GM12878 (cell line): Measurements from ENCODE around the gene ATXN7L1. TPM values are rescaled to one million over a fixed set of nuclear protein-coding genes. Genes with fewer than 3 reads are reported as not detected.

Experiments used
- ATAC-seq: fragments of 200-7000 bp; cut with Tn5 transposase; 3 replicates; pipeline ENCODE4 v1.9.1; 2020; ENCODE audit warnings: mild to moderate bottlenecking, moderate library complexity
- BruUV-seq: library from RNA; stranded (reverse); fragments of 400-500 nt; replicated peaks from 2 replicates; lab custom pipeline; 2021; lab: Mats Ljungman, UMichigan
- CTCF ChIA-PET: fragments of 300-600 bp; sonication (Branson Sonifier 250); formaldehyde crosslinking; extraction: SDS; loops from one replicate; lab custom pipeline; 2021; ENCODE audit warnings: inconsistent platforms; lab: Yijun Ruan, JAX
- POLR2A ChIA-PET: fragments of 350-600 bp; formaldehyde crosslinking; extraction: SDS; loops from one replicate; lab custom pipeline; 2021; ENCODE audit warnings: inconsistent platforms; lab: Charles Lee
- RAD21 ChIA-PET: fragments of 300-600 bp; sonication (Branson Sonifier 250); formaldehyde crosslinking; loops from one replicate; lab custom pipeline; 2023; ENCODE audit warnings: antibody characterized with exemption; ENCODE audit not compliant: unreplicated experiment; lab: Charles Lee
- SMC1A ChIA-PET: fragments of 300-600 bp; sonication (Branson Sonifier 250); formaldehyde crosslinking; loops from one replicate; lab custom pipeline; 2023; ENCODE audit not compliant: unreplicated experiment, uncharacterized antibody; lab: Charles Lee
- DNase-seq: peaks from one replicate; pipeline ENCODE4 v3.0.0-alpha.2; 2011; ENCODE audit warnings: low read depth, low spot score
- FAIRE-seq: peaks from 3 replicates; lab custom pipeline; 2011; peaks lifted over from hg19 to GRCh38; lab: Jason Lieb, UNC
- H2AFZ ChIP-seq: 2 replicates; pipeline ENCODE4 v1.6.0; 2011; ENCODE audit warnings: low read depth, low read length, control low read depth; ENCODE audit not compliant: control insufficient read depth
- H3K27ac ChIP-seq: 2 replicates; pipeline ENCODE4 v1.5.1; 2011; ENCODE audit warnings: control low read depth; ENCODE audit not compliant: control insufficient read depth, insufficient read depth
- H3K27me3 ChIP-seq, 2 experiments: replicated peaks in 1 of 2; 2 replicates each; pipeline versions ENCODE4 v1.6.0 to v1.6.1; 2011; ENCODE audit warnings: low read length in 1 of 2; ENCODE audit not compliant: control insufficient read depth in 2 of 2, insufficient read depth in 2 of 2
- H3K36me3 ChIP-seq, 2 experiments: 2 replicates each; pipeline ENCODE4 v1.5.1; 2011; ENCODE audit warnings: low read length in 1 of 2; ENCODE audit not compliant: control insufficient read depth in 2 of 2, insufficient read depth in 2 of 2
- H3K4me1 ChIP-seq: 2 replicates; pipeline ENCODE4 v1.6.1; 2011; ENCODE audit warnings: mild to moderate bottlenecking, low read length, moderate library complexity, mixed read lengths; ENCODE audit not compliant: control insufficient read depth, insufficient read depth
- H3K4me2 ChIP-seq: 2 replicates; pipeline ENCODE4 v1.6.0; 2011; ENCODE audit warnings: control low read depth; ENCODE audit not compliant: control insufficient read depth, insufficient read depth
- H3K4me3 ChIP-seq: fragments of 200-600 bp; sonication (generic); 2 replicates; pipeline ENCODE4 v1.5.1; 2016
- H3K79me2 ChIP-seq: 2 replicates; pipeline ENCODE4 v1.6.0; 2011; ENCODE audit warnings: low read length; ENCODE audit not compliant: control insufficient read depth, insufficient read depth
- H3K9ac ChIP-seq: 2 replicates; pipeline ENCODE4 v1.8.0; 2011; ENCODE audit warnings: low read length, control low read depth, mixed read lengths; ENCODE audit not compliant: control insufficient read depth, insufficient read depth
- H3K9me3 ChIP-seq: replicated peaks from 3 replicates; pipeline ENCODE4 v1.5.1; 2011; ENCODE audit warnings: mild to moderate bottlenecking, low read length; ENCODE audit not compliant: control insufficient read depth, insufficient read depth
- H4K20me1 ChIP-seq: 2 replicates; pipeline ENCODE4 v1.6.0; 2011; ENCODE audit not compliant: control insufficient read depth, insufficient read depth
- BHLHE40 ChIP-seq, 2 experiments: fragments of 450-650 bp in 1 of 2; IDR thresholded peaks; 2 replicates each; pipeline ENCODE4 v1.6.1; 2011 to 2017; ENCODE audit warnings: low read depth in 2 of 2, borderline replicate concordance in 1 of 2, improper control_type of control experiment in 1 of 2, low read length in 1 of 2, mild to moderate bottlenecking in 1 of 2
- E4F1 ChIP-seq: fragments of 450-650 bp; IDR thresholded peaks from 2 replicates; pipeline ENCODE4 v1.6.1; 2018; ENCODE audit warnings: borderline replicate concordance, mild to moderate bottlenecking; ENCODE audit not compliant: partially characterized antibody
- FOXK2 ChIP-seq: fragments of 450-650 bp; IDR thresholded peaks from 2 replicates; pipeline ENCODE4 v1.6.1; 2017; ENCODE audit warnings: mild to moderate bottlenecking, moderate library complexity
- GATAD2B ChIP-seq: fragments of 450-650 bp; conservative IDR thresholded peaks from 2 replicates; pipeline ENCODE4 v1.6.1; 2017; ENCODE audit warnings: low read depth, mild to moderate bottlenecking, moderate library complexity
- IKZF2 ChIP-seq, 2 experiments: fragments of 450-650 bp; IDR thresholded peaks; 2 replicates each; pipeline ENCODE4 v1.6.1; 2017; ENCODE audit warnings: mild to moderate bottlenecking in 2 of 2, moderate library complexity in 2 of 2
- LARP7 ChIP-seq: fragments of 450-650 bp; IDR thresholded peaks from 2 replicates; pipeline ENCODE4 v1.6.1; 2017; ENCODE audit warnings: mild to moderate bottlenecking
- MEF2B ChIP-seq: fragments of 450-650 bp; IDR thresholded peaks from 2 replicates; pipeline ENCODE4 v1.6.1; 2018; ENCODE audit warnings: mild to moderate bottlenecking, moderate library complexity; ENCODE audit not compliant: partially characterized antibody, poor library complexity, severe bottlenecking
- MLLT1 ChIP-seq: fragments of 450-650 bp; IDR thresholded peaks from 2 replicates; pipeline ENCODE4 v1.6.1; 2016; ENCODE audit warnings: mild to moderate bottlenecking
- MTA2 ChIP-seq: fragments of 450-650 bp; IDR thresholded peaks from 2 replicates; pipeline ENCODE4 v1.6.1; 2016; ENCODE audit warnings: low read depth, mild to moderate bottlenecking, moderate library complexity
- RELB ChIP-seq: fragments of 450-650 bp; IDR thresholded peaks from 2 replicates; pipeline ENCODE4 v1.6.1; 2017; ENCODE audit warnings: low read depth, mild to moderate bottlenecking, moderate library complexity
- ZNF207 ChIP-seq: fragments of 450-650 bp; IDR thresholded peaks from 2 replicates; pipeline ENCODE4 v1.6.1; 2014; ENCODE audit warnings: antibody characterized with exemption, mild to moderate bottlenecking, borderline replicate concordance
- ZNF592 ChIP-seq: fragments of 450-650 bp; IDR thresholded peaks from 2 replicates; pipeline ENCODE4 v1.6.1; 2017; ENCODE audit warnings: mild to moderate bottlenecking, moderate library complexity
- WGBS: methylation state at CpG from one replicate; pipeline ENCODE4 v1.1.6; 2016; ENCODE audit warnings: low lambda C conversion rate; ENCODE audit not compliant: insufficient replicate concordance, insufficient coverage; ENCODE audit errors: missing lambda C conversion rate; 5-methylcytosine and 5-hydroxymethylcytosine counted together
- in situ Hi-C: fragments of 300-500 bp; cut with MboI; formaldehyde crosslinking; loops from 9 replicates; pipeline ENCODE4 v1.14.3; 2018; ENCODE audit warnings: mixed read lengths
- intact Hi-C: fragments of 100-400 bp; cut with micrococcal nuclease; formaldehyde crosslinking; loops from one replicate; pipeline ENCODE4 v1.14.2; 2022; ENCODE audit not compliant: unreplicated experiment
- polyA plus RNA-seq, 11 experiments: library from polyadenylated mRNA; depleted of rRNA in 4 of 11; unstranded in 6 of 11; stranded (reverse) in 5 of 11; fragments of >200 nt; fragmentation: Nextera tagmentation in 4 of 11; fragmentation: Illumina TruSeq in 1 of 11; extraction: Ambion mirVana in 4 of 11; extraction: Trizol in 1 of 11; gene quantifications; 1 replicate in 1 of 11; 2 replicates in 10 of 11; pipeline versions ENCODE4 v1.2.1 to v1.2.3, GENCODE V29; 2011 to 2016; ENCODE audit warnings: inconsistent platforms in 2 of 11, missing spikeins in 2 of 11, low read depth in 1 of 11
- total RNA-seq, 4 experiments: library from RNA; depleted of rRNA in 3 of 4; stranded (reverse); fragments of >200 nt in 3 of 4; fragmentation: Illumina TruSeq in 1 of 4; extraction: Trizol in 1 of 4; gene quantifications; 2 replicates each; pipeline versions ENCODE4 v1.2.1 to v1.2.3, GENCODE V29; 2013 to 2021

ATXN7L1 gene
- total and polyA plus RNA-seq, 10 of the 15 experiments (the other 5 are each of a cell fraction or from before 2014, with no cell fraction given), result 0.40 to 2.9 (median 1.2) TPM

- Histone ChIP-seq H3K36me3 (no peaks in the 10 kb centered on the region), H3K27me3 (peaks cover 0 to 3% of the 10 kb centered on the region in 2 experiments; a peak in 1 of 4 replicates), H3K4me1 (peaks cover 13% of the 10 kb centered on the region), H3K4me3 (no peak overlapping the region), H3K27ac (no peak overlapping the region), H3K79me2 (no peaks in the 10 kb centered on the region), H3K9me3 (no peaks in the 10 kb centered on the region), H2AFZ (no peak overlapping the region), H3K9ac (no peak overlapping the region), H4K20me1 (no peaks in the 10 kb centered on the region), H3K4me2 (no peak overlapping the region)
- 27% methylated on average over 3 of the region's 3 CpGs for WGBS
- intact Hi-C loops, result no loop called here
- FAIRE-seq, result no peak
- ATAC-seq, result peak; percentile 48
- in situ Hi-C loops, result no loop called here
- ChIA-PET SMC1A (interaction anchor here (0.8 to 2.5 kb wide), 7 partner anchors 12 to 230 kb away, joined by 3 to 23 read pairs (median 3); no protein-coding TSS in a partner anchor), POLR2A (interaction anchor here (0.9 to 1.7 kb wide), 3 partner anchors 32 to 35 kb away, joined by 3 to 7 read pairs (median 3); no protein-coding TSS in a partner anchor), CTCF (interaction anchor here (0.6 to 1.9 kb wide), 6 partner anchors 9 to 36 kb away, joined by 3 to 6 read pairs (median 4); no protein-coding TSS in a partner anchor), RAD21 (interaction anchor here (0.7 to 1.4 kb wide), 3 partner anchors 12 to 36 kb away, joined by 4 to 6 read pairs (median 4); no protein-coding TSS in a partner anchor)
- no peak for DNase-seq
- BruUV-seq, result no TSS peak
- no peak for TF ChIP-seq FOXK2
- peak; percentile 81 for TF ChIP-seq MTA2
- TF ChIP-seq GATAD2B, result peak; percentile 85
- TF ChIP-seq ZNF592, result 0 out of 2 replicates have a peak, but pooled peaks have one; percentile 47
- no peak for TF ChIP-seq E4F1
- peak; percentile 88 for TF ChIP-seq MLLT1
- peak; percentile 45; the same call in 1 of the 2 replicates for TF ChIP-seq LARP7
- TF ChIP-seq MEF2B, result peak; percentile 92
- peak; percentile 17 to 48; a peak in 1 of 4 replicates for TF ChIP-seq BHLHE40 (IDR thresholded peaks at IDR 0.05; ENCODE audit: borderline replicate concordance in 1 of 2, low read depth in 2 of 2, low read length in 1 of 2)
- no peak for TF ChIP-seq ZNF207
- peak; percentile 61 to 71; a peak in 3 of 4 replicates for TF ChIP-seq IKZF2 (IDR thresholded peaks at IDR 0.05)
- peak; percentile 86 for TF ChIP-seq RELB
Observed at GRCh38 chr7:105773030-105773460, 103.4 kb downstream of the ATXN7L1 start.
